ENCODE results near the gene BDP1. TPM values are rescaled to one million over a fixed set of nuclear protein-coding genes. Genes with fewer than 3 reads are reported as not detected.
"Not testable (repeated sequence)": the region's sequence is repeated elsewhere in the genome, so short reads cannot be mapped to it uniquely, and the experiment has no call there.

The BDP1 gene
- total RNA-seq, 1 donor from 2014 or later: 20.9 TPM

- not testable (repeated sequence) for H3K27me3 Mint-ChIP-seq (ENCODE audit: unreplicated experiment); H3K4me1 Mint-ChIP-seq (ENCODE audit: unreplicated experiment); DNase-seq (ENCODE audit: low spot score); H3K9me3 Mint-ChIP-seq (ENCODE audit: unreplicated experiment); H3K4me3 Mint-ChIP-seq (ENCODE audit: unreplicated experiment); H3K36me3 Mint-ChIP-seq (ENCODE audit: low read depth, unreplicated experiment); H3K27ac Mint-ChIP-seq (ENCODE audit: unreplicated experiment)
Observed at GRCh38 chr5:71445015-71445414, 10.4 kb upstream of the BDP1 start.

DNA sequence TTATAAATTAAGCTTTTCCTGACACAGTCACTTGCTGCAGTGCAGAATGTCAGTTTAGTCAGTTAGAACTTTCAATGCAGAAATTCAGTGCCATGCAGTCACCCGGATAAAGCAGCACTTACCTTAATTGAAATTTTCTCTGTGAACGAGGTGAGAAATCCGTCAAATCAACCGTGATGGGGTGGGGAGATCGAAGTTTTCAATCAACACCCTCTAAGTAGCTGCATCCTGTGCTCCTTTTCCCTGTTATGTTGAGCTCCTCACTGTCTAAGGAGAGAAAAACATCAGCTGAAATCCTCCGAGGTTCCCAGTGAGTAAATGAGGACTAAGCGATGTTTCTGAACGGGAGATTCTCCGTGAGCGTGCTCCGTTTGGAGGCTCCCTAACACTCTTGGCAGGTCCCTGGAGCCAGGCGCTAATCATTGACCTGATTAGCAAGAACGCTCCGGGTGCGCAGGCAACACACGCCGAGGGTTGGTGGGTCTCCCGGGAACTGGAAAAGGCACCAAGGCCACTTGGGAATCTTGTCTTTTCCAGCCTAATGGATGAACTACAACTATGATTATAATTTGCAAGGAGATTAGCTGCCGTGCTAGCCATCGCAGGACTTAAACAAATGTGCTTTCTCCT is 9.8 kb upstream of the BDP1 start:
- not testable (repeated sequence) for H3K36me3 Mint-ChIP-seq (ENCODE audit: low read depth, unreplicated experiment); DNase-seq (ENCODE audit: low spot score); H3K9me3 Mint-ChIP-seq (ENCODE audit: unreplicated experiment); H3K27me3 Mint-ChIP-seq (ENCODE audit: unreplicated experiment); H3K27ac Mint-ChIP-seq (ENCODE audit: unreplicated experiment); H3K4me1 Mint-ChIP-seq (ENCODE audit: unreplicated experiment)
- peak overlapping the region; percentile 34 for H3K4me3 Mint-ChIP-seq (ENCODE audit: unreplicated experiment)

DNA sequence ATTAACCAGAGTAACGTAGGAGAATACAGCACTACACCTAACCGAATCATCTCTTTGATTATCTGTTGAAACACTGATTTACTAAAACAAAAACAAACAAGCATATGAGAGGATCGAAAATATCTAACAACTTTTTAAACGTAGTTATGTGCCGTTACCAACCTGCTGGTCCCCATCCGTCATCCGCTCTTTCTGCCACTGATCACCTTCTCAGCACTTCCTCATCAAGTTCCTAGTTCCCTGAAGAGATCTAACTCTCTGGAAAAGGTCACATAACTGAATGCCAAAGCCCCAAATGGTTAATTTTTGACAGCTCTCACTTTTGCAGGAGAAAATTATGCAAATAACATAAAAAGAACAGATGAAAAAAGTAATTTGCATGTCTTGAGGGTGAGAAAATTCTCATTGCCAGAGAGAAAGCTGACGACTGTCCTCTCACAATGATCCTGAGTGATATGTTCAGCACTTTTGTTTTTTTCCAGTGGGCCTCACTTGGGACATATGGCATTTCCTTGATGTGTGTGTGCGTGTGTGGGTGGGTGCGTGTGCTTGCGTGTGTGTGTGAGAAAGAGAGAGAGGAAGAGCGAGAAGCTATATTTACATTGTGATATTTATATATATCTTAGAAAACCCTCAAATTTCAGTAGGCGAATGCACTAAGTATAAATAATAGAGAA is 8.8 kb upstream of the BDP1 start:
- H3K4me3 Mint-ChIP-seq (ENCODE audit: unreplicated experiment); H3K27me3 Mint-ChIP-seq (ENCODE audit: unreplicated experiment); H3K36me3 Mint-ChIP-seq (ENCODE audit: low read depth, unreplicated experiment); DNase-seq (ENCODE audit: low spot score); H3K27ac Mint-ChIP-seq (ENCODE audit: unreplicated experiment); H3K4me1 Mint-ChIP-seq (ENCODE audit: unreplicated experiment); H3K9me3 Mint-ChIP-seq (ENCODE audit: unreplicated experiment): not testable (repeated sequence)

- peak; percentile 56 for DNase-seq (ENCODE audit: low spot score)
- H3K4me3 Mint-ChIP-seq (ENCODE audit: unreplicated experiment); H3K27ac Mint-ChIP-seq (ENCODE audit: unreplicated experiment): not testable (repeated sequence)
Observed at GRCh38 chr5:71447218-71447808, 8.1 kb upstream of the BDP1 start.

GRCh38 chr5:71452876-71453275 is 2.6 kb upstream of the BDP1 start:
- H3K27me3 Mint-ChIP-seq (ENCODE audit: unreplicated experiment): peaks cover 9% of the 10 kb centered on the region
- H3K4me1 Mint-ChIP-seq (ENCODE audit: unreplicated experiment): peaks cover 17% of the 10 kb centered on the region

More at GRCh38 chr5:71447218-71447808, 8.1 kb upstream of the BDP1 start:
- H3K27me3 Mint-ChIP-seq (ENCODE audit: unreplicated experiment); H3K36me3 Mint-ChIP-seq (ENCODE audit: low read depth, unreplicated experiment); H3K9me3 Mint-ChIP-seq (ENCODE audit: unreplicated experiment); H3K4me1 Mint-ChIP-seq (ENCODE audit: unreplicated experiment): not testable (repeated sequence)

GRCh38 chr5:71454913-71455312 is 538 bp upstream of the BDP1 start:
- H3K36me3 Mint-ChIP-seq (ENCODE audit: low read depth, unreplicated experiment): peaks cover 4% of the 10 kb centered on the region
- H3K27me3 Mint-ChIP-seq (ENCODE audit: unreplicated experiment): peaks cover 9% of the 10 kb centered on the region

More at GRCh38 chr5:71452876-71453275, 2.6 kb upstream of the BDP1 start:
- Mint-ChIP-seq H3K9me3 (ENCODE audit: unreplicated experiment) (no peaks in the 10 kb centered on the region), H3K27ac (ENCODE audit: unreplicated experiment) (no peak overlapping the region), H3K4me3 (ENCODE audit: unreplicated experiment) (no peak overlapping the region), H3K36me3 (ENCODE audit: low read depth, unreplicated experiment) (no peaks in the 10 kb centered on the region)
- TF ChIP-seq, protein P1, sequence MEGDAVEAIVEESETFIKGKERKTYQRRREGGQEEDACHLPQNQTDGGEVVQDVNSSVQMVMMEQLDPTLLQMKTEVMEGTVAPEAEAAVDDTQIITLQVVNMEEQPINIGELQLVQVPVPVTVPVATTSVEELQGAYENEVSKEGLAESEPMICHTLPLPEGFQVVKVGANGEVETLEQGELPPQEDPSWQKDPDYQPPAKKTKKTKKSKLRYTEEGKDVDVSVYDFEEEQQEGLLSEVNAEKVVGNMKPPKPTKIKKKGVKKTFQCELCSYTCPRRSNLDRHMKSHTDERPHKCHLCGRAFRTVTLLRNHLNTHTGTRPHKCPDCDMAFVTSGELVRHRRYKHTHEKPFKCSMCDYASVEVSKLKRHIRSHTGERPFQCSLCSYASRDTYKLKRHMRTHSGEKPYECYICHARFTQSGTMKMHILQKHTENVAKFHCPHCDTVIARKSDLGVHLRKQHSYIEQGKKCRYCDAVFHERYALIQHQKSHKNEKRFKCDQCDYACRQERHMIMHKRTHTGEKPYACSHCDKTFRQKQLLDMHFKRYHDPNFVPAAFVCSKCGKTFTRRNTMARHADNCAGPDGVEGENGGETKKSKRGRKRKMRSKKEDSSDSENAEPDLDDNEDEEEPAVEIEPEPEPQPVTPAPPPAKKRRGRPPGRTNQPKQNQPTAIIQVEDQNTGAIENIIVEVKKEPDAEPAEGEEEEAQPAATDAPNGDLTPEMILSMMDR (IDR thresholded peaks at IDR 0.05; ENCODE audit: unreplicated experiment): no peak
- DNase-seq (ENCODE audit: low spot score): no peak

More at GRCh38 chr5:71454913-71455312, 538 bp upstream of the BDP1 start:
- no peak for DNase-seq (ENCODE audit: low spot score)
- Mint-ChIP-seq H3K4me3 (ENCODE audit: unreplicated experiment) (peak overlapping the region; percentile 97), H3K27ac (ENCODE audit: unreplicated experiment) (peak overlapping the region; percentile 100), H3K9me3 (ENCODE audit: unreplicated experiment) (no peaks in the 10 kb centered on the region), H3K4me1 (ENCODE audit: unreplicated experiment) (peaks cover 17% of the 10 kb centered on the region)
- TF ChIP-seq, protein P1 (IDR thresholded peaks at IDR 0.05; ENCODE audit: unreplicated experiment): no peak

Measured in endothelial cell (in vitro differentiated cells).